ENCODE results near the gene ATRAID.
A peak's percentile ranks its signal among the peaks of the same experiment; 100 is the strongest.
"Not testable (repeated sequence)": the region's sequence is repeated elsewhere in the genome, so short reads cannot be mapped to it uniquely, and the experiment has no call there.

The ATRAID gene

DNA sequence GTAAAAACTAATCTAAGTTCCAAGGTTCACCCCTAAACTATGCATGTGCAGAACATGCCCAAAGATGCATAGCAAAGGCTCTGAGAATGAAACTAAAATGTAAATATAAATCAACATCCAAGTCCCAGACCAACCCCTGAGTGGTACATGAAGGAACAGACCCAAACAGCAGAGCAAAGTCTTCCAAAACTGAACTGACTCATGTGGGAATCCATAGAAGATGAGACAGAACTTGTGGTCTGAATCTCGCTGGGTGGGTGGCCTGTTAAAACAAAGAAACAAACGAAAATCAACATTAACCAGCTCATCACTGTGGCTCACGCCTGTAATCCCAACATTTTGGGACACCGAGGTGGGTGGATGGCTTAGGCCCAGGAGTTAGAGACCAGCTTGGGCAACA, 29.5 kb upstream of the ATRAID start:
- FAIRE-seq (no peak), DNase-seq (ENCODE audit: insufficient read length, low spot score) (no peak)
- TF ChIP-seq POLR2A (IDR thresholded peaks at IDR 0.05; ENCODE audit: low read depth, low read length), result no peak

DNA sequence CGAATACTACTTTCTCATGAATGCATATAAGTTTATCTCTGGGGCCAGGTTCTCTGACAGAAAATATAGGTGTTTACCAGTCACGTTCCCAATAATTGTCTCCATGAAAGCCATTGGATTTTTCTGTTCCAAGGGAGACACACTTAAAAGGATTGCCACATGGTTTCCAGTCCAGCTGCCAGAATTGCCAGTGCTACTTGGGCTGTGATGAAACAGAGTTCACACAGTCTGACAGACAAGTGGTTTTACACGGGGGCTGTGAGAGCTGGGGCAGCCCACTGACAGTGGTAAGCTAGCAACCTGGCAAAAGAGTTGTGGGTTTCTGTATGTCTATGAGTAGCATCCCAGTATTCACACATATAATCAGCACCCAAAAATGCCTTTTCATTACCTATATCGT, 27.7 kb upstream of the ATRAID start:
- no peak for DNase-seq (ENCODE audit: insufficient read length, low spot score)
- no peak for TF ChIP-seq POLR2A (IDR thresholded peaks at IDR 0.05; ENCODE audit: low read depth, low read length)

DNA sequence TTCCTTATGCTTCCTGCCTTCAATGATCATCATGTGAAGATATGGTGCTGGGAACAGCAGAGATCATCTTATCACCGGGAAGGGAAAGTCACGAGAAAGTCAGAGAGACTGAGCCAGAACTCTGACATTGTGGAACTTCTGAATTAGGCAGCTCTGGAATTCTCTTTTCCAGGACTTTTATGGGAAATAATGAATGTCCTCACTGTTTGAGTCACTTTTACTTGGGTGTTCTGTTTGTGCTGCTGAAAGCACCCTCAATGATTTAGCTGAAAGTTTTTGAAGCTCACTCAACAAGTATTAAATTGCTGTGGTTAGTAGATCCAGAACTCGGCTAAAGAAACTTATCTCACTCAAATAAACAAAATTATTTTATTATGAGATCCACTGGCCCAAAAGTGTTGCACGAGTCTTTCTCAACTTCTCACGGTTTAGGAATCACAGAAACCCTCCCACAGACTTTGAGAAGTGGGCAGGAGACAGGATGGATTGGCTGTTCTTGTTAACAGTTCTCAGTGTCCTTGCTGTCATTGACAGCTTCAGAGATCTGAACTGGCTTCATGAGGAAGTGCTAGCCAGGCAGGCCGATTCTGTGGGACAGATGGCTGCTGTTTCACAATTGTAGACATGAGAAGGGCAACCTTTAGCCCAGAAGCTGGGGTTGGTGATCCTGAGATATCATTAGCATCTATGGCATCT, 26.4 kb upstream of the ATRAID start:
- no peak for TF ChIP-seq POLR2A (IDR thresholded peaks at IDR 0.05; ENCODE audit: low read depth, low read length)
- FAIRE-seq (no peak), DNase-seq (ENCODE audit: insufficient read length, low spot score) (no peak)

More for the DNA sequence above, 27.7 kb upstream of the ATRAID start:
- no peak for FAIRE-seq

- no peak for FAIRE-seq
- TF ChIP-seq POLR2A (IDR thresholded peaks at IDR 0.05; ENCODE audit: low read depth, low read length), result no peak
These were observed 25.1 kb upstream of the ATRAID start for GRCh38 chr2:27186613-27187345.

DNA sequence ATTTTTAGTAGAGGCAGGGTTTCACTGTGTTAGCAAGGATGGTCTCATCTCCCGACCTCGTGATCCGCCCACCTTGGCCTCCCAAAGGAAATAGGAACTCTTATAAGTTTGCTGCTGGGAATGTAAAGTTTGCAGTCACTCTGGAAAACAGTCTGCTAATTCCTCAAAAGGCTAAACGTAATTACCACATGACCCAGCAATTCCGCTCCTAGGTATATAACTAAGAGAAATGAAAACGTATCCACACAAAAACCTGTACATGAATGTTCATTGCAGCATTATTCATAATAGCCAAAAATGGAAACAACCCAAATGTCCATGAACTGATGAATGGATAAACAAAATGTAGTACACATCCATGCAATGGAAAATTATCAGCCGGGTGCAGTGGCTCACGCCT, 21.9 kb upstream of the ATRAID start:
- DNase-seq (ENCODE audit: insufficient read length, low spot score) (no peak), FAIRE-seq (no peak)
- TF ChIP-seq POLR2A (IDR thresholded peaks at IDR 0.05; ENCODE audit: low read depth, low read length), result no peak

More at GRCh38 chr2:27186613-27187345, 25.1 kb upstream of the ATRAID start:
- DNase-seq (ENCODE audit: insufficient read length, low spot score), result no peak

DNA sequence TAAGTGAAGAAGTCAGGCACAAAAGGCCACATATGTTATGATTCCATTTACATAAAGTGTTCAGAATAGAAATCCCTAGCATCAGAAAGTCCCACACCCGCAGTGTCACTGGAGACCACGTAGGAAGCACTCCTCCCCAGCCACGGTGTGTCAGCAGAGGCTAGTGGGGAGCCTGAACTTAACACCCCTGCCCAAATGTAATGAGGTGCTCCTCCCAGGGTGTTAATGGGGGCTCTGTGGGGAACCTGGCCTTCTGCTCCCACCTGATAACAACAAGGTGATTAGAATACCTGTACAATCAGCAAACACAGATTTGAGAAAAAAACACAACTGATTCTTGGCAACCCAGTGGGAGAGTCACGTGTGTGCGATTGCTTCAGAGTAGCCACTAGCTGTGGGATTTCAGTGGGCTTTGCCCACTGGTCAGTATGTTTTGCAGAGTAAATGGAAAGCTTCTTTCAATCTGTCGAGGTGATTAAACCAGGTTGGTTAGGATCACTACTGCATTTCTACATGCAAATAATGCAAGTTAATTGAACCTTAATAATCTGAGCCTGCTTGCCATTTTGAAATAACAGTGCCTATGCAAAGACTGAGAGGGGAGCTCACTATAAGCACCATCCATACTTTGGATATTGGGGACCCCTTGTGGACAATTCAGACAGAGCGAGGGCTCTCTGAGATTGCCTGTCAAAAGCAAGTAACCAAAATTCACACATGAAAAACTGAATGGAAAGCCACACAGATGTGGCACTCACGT, 20.6 kb upstream of the ATRAID start:
- TF ChIP-seq POLR2A (IDR thresholded peaks at IDR 0.05; ENCODE audit: low read depth, low read length), result no peak
- DNase-seq (ENCODE audit: insufficient read length, low spot score), result peak; percentile 35
- FAIRE-seq, result peak; percentile 71

GRCh38 chr2:27194538-27195354, 17.1 kb upstream of the ATRAID start:
- DNase-seq (ENCODE audit: insufficient read length, low spot score), result no peak
- no peak for FAIRE-seq
- TF ChIP-seq POLR2A (IDR thresholded peaks at IDR 0.05; ENCODE audit: low read depth, low read length), result no peak

- DNase-seq (ENCODE audit: insufficient read length, low spot score); FAIRE-seq: not testable (repeated sequence)
These were observed 16.0 kb upstream of the ATRAID start for GRCh38 chr2:27195799-27196198.

DNA sequence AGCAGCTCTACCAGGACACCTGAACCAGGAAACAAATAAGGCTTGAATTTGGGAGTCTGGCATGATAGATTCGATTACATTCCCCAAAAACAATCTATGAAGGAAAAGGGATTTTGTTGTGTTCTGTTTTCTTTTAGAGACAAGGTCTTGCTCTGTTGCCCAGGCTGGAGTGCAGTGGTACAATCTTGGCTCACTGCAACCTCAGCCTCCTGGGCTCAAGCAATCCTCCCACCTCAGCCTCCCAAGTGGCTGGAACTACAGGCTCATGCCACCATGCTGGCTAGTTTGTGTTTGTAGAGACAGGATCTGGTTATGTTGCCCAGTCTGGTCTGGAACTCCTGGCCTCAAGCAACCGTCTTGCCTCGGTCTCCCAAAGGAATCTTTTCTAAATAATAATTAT, 13.8 kb upstream of the ATRAID start:
- FAIRE-seq; DNase-seq (ENCODE audit: insufficient read length, low spot score): not testable (repeated sequence)

GRCh38 chr2:27198627-27199026, 13.2 kb upstream of the ATRAID start:
- DNase-seq (ENCODE audit: insufficient read length, low spot score) (no peak), FAIRE-seq (no peak)
- no peak for TF ChIP-seq POLR2A (IDR thresholded peaks at IDR 0.05; ENCODE audit: low read depth, low read length)

DNA sequence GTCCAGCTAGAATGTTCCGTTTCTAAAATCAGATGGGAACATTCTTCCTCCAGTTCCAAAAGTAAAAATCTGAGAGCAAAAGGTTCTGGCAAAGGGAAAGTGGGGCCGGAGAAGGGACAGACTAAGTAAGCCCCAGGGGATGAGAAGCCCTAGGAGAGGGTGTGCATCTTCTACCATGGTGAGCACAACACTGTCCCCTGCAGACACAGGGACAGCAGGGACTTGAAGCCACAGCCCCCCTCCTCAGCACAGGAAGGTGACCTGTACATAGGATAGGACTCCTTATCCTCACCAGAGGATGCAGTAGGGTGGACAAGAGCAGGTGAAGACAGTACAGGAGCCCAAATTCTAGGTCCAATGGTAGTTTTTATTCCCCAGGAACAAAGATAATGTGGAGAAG, 12.6 kb upstream of the ATRAID start:
- no peak for TF ChIP-seq POLR2A (IDR thresholded peaks at IDR 0.05; ENCODE audit: low read depth, low read length)
- FAIRE-seq (no peak), DNase-seq (ENCODE audit: insufficient read length, low spot score) (no peak)

GRCh38 chr2:27201675-27202074, 10.2 kb upstream of the ATRAID start:
- TF ChIP-seq POLR2A (IDR thresholded peaks at IDR 0.05; ENCODE audit: low read depth, low read length), result no peak
- DNase-seq (ENCODE audit: insufficient read length, low spot score) (no peak), FAIRE-seq (no peak)

DNA sequence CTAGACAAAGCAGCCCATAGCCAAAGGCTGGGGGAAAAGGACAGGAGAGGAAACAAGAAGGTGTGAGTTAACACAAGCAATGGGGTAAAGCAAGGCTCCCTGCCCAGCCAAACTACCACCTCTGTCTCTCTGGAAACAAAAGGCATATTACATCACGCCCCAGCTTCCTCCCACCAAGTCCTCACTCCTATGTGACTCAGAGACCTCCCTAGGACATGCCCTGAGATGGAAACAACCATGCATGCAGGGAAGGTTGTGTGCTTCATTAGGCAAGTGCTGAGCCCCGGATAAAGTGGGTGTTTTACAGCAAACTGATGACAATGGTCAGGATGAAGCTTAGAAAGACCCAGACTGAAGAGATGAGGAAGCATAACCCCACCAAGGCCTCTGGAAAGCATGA, 9.0 kb upstream of the ATRAID start:
- no peak for TF ChIP-seq POLR2A (IDR thresholded peaks at IDR 0.05; ENCODE audit: low read depth, low read length)
- FAIRE-seq, result no peak
- no peak for DNase-seq (ENCODE audit: insufficient read length, low spot score)

DNA sequence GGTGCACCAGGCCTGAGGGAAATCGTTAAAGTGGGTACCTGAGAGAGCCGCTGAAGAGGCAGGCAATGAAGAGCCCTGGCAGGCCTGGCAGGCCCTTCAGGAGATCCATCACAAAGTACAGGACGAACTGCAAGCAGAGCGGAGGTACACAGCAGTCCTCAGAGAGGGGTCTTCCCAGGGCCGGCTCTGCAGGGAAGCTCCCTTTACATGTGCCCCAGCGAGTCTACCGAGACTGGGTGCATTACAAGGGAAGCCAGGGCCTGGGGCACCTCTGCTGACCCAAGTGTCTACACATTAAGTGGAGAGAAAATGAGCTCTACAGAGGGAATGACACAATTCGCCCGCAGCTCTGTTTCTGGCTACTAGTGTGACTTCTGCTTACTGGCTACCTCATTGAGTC, 8.1 kb upstream of the ATRAID start:
- no peak for FAIRE-seq
- DNase-seq (ENCODE audit: insufficient read length, low spot score), result no peak

More for the DNA sequence above, 8.1 kb upstream of the ATRAID start:
- no peak for TF ChIP-seq POLR2A (IDR thresholded peaks at IDR 0.05; ENCODE audit: low read depth, low read length)

All from H54 (cell line).